DND-41 (cell line): ENCODE measurements around the gene SLC22A25.
"Not testable (repeated sequence)": the region's sequence is repeated elsewhere in the genome, so short reads cannot be mapped to it uniquely, and the experiment has no call there.

Experiments
- ATAC-seq: fragments of 200-7000 bp; cut with Tn5 transposase; 3 replicates; pipeline ENCODE4 v1.9.1; 2021; ENCODE audit warnings: low read depth; ENCODE audit not compliant: insufficient read depth
- DNase-seq: peaks from one replicate; pipeline ENCODE4 v3.0.0-alpha.2; 2020
- H2AFZ ChIP-seq: 2 replicates; pipeline ENCODE4 v1.6.0; 2012; ENCODE audit warnings: low read depth, low read length
- H3K27ac ChIP-seq: 2 replicates; pipeline ENCODE4 v1.5.1; 2012; ENCODE audit warnings: low read length, inconsistent platforms
- H3K27me3 ChIP-seq: fragments of 200-600 bp; sonication (generic); 2 replicates; pipeline ENCODE4 v1.6.0; 2012; ENCODE audit warnings: low read length, mild to moderate bottlenecking, inconsistent platforms; ENCODE audit not compliant: insufficient read depth, poor library complexity
- H3K36me3 ChIP-seq: 2 replicates; pipeline ENCODE4 v1.5.1; 2012; ENCODE audit warnings: low read length, inconsistent platforms; ENCODE audit not compliant: insufficient read depth
- H3K4me1 ChIP-seq: 2 replicates; pipeline ENCODE4 v1.5.1; 2012; ENCODE audit warnings: mild to moderate bottlenecking, low read length; ENCODE audit not compliant: insufficient read depth
- H3K4me2 ChIP-seq: 2 replicates; pipeline ENCODE4 v1.6.0; 2012; ENCODE audit warnings: mild to moderate bottlenecking, moderate library complexity, low read length, inconsistent platforms; ENCODE audit not compliant: insufficient read depth
- H3K4me3 ChIP-seq, 2 experiments: fragments of 200-600 bp in 1 of 2; shearing (Covaris generic) in 1 of 2; 2 replicates each; pipeline ENCODE4 v1.5.1; 2012 to 2016; ENCODE audit warnings: inconsistent platforms in 2 of 2, low read length in 2 of 2, mild to moderate bottlenecking in 2 of 2, low read depth in 1 of 2, moderate library complexity in 1 of 2
- H3K79me2 ChIP-seq: 2 replicates; pipeline ENCODE4 v1.6.0; 2012; ENCODE audit warnings: low read length, inconsistent platforms; ENCODE audit not compliant: insufficient read depth
- H3K9ac ChIP-seq: 2 replicates; pipeline ENCODE4 v1.6.0; 2012; ENCODE audit warnings: low read depth, mild to moderate bottlenecking, inconsistent platforms, low read length, moderate library complexity
- H3K9me3 ChIP-seq: 2 replicates; pipeline ENCODE4 v1.5.1; 2012; ENCODE audit warnings: low read length, moderate library complexity, mild to moderate bottlenecking, inconsistent platforms; ENCODE audit not compliant: insufficient read depth, severe bottlenecking
- H4K20me1 ChIP-seq: 2 replicates; pipeline ENCODE4 v1.6.0; 2012; ENCODE audit warnings: low read length; ENCODE audit not compliant: insufficient read depth
- EZH2 ChIP-seq: IDR thresholded peaks from 3 replicates; pipeline ENCODE4 v1.6.1; 2012; ENCODE audit warnings: borderline replicate concordance, low read depth, mild to moderate bottlenecking, moderate library complexity, low read length, inconsistent platforms; ENCODE audit not compliant: severe bottlenecking
- TF ChIP-seq, protein P1 (sequence below): IDR thresholded peaks from 2 replicates; pipeline ENCODE4 v1.5.1; 2012; ENCODE audit warnings: borderline replicate concordance, low read length, moderate library complexity, mild to moderate bottlenecking; ENCODE audit not compliant: poor library complexity, severe bottlenecking; ENCODE audit errors: extremely low read depth

The SLC22A25 gene

GRCh38 chr11:63248966-63249365, 5.6 kb upstream of the SLC22A25 start:
- Histone ChIP-seq H2AFZ (no peak overlapping the region), H3K9ac (no peak overlapping the region), H4K20me1 (no peaks in the 10 kb centered on the region), H3K4me3 (no peak overlapping the region), H3K36me3 (no peaks in the 10 kb centered on the region), H3K27ac (no peak overlapping the region), H3K9me3 (no peaks in the 10 kb centered on the region), H3K4me1 (no peaks in the 10 kb centered on the region), H3K79me2 (no peaks in the 10 kb centered on the region), H3K4me2 (no peak overlapping the region), H3K27me3 (peaks cover 6% of the 10 kb centered on the region)
- TF ChIP-seq, protein P1, sequence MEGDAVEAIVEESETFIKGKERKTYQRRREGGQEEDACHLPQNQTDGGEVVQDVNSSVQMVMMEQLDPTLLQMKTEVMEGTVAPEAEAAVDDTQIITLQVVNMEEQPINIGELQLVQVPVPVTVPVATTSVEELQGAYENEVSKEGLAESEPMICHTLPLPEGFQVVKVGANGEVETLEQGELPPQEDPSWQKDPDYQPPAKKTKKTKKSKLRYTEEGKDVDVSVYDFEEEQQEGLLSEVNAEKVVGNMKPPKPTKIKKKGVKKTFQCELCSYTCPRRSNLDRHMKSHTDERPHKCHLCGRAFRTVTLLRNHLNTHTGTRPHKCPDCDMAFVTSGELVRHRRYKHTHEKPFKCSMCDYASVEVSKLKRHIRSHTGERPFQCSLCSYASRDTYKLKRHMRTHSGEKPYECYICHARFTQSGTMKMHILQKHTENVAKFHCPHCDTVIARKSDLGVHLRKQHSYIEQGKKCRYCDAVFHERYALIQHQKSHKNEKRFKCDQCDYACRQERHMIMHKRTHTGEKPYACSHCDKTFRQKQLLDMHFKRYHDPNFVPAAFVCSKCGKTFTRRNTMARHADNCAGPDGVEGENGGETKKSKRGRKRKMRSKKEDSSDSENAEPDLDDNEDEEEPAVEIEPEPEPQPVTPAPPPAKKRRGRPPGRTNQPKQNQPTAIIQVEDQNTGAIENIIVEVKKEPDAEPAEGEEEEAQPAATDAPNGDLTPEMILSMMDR = no peak
- TF ChIP-seq EZH2 = no peak
- ATAC-seq (no peak), DNase-seq (no peak)

GRCh38 chr11:63247237-63248002, 4.0 kb upstream of the SLC22A25 start:
- H3K36me3 ChIP-seq, H3K27ac ChIP-seq, H3K9me3 ChIP-seq, H3K9ac ChIP-seq, H3K79me2 ChIP-seq, H2AFZ ChIP-seq, H3K4me2 ChIP-seq, DNase-seq, H3K4me1 ChIP-seq, H4K20me1 ChIP-seq, H3K27me3 ChIP-seq, H3K4me3 ChIP-seq, ATAC-seq: not testable (repeated sequence)

GRCh38 chr11:63246045-63246444, 2.6 kb upstream of the SLC22A25 start:
- Histone ChIP-seq H4K20me1 (no peaks in the 10 kb centered on the region), H2AFZ (no peak overlapping the region), H3K27ac (no peak overlapping the region), H3K27me3 (peaks cover 6% of the 10 kb centered on the region), H3K4me2 (no peak overlapping the region), H3K36me3 (no peaks in the 10 kb centered on the region), H3K9ac (no peak overlapping the region), H3K79me2 (no peaks in the 10 kb centered on the region), H3K9me3 (no peaks in the 10 kb centered on the region), H3K4me1 (peaks cover 17% of the 10 kb centered on the region), H3K4me3 (no peak overlapping the region)
- no peak for DNase-seq
- no peak for TF ChIP-seq EZH2
- TF ChIP-seq, protein P1 = no peak
- ATAC-seq = no peak

GRCh38 chr11:63244862-63245261, 1.5 kb upstream of the SLC22A25 start:
- H3K36me3 ChIP-seq = no peaks in the 10 kb centered on the region
- TF ChIP-seq, protein P1 = no peak
- TF ChIP-seq EZH2 = no peak
- H3K4me2 ChIP-seq = no peak overlapping the region
- no peak overlapping the region for H2AFZ ChIP-seq
- no peak overlapping the region for H3K4me3 ChIP-seq
- ATAC-seq (no peak), DNase-seq (no peak)
- no peak overlapping the region for H3K9ac ChIP-seq
- H3K79me2 ChIP-seq = no peaks in the 10 kb centered on the region
- H3K9me3 ChIP-seq = no peaks in the 10 kb centered on the region
- no peak overlapping the region for H3K27ac ChIP-seq
- H3K27me3 ChIP-seq = peaks cover 6% of the 10 kb centered on the region
- peaks cover 17% of the 10 kb centered on the region for H3K4me1 ChIP-seq
- H4K20me1 ChIP-seq = no peaks in the 10 kb centered on the region
